Mucosa of stomach (tissue), 1 donor: Measurements from ENCODE around the gene PAX7.

ENCODE experiments used
- H3K27me3 ChIP-seq: one replicate; pipeline ENCODE4 v1.7.0; 2013; ENCODE audit warnings: mild to moderate bottlenecking, low read length; ENCODE audit not compliant: control insufficient read depth, insufficient read depth
- H3K36me3 ChIP-seq: one replicate; pipeline ENCODE4 v1.7.0; 2013; ENCODE audit warnings: low read length; ENCODE audit not compliant: control insufficient read depth, insufficient read depth
- H3K4me1 ChIP-seq: one replicate; pipeline ENCODE4 v1.7.0; 2013; ENCODE audit warnings: mild to moderate bottlenecking, low read length; ENCODE audit not compliant: control insufficient read depth, insufficient read depth
- H3K4me3 ChIP-seq: one replicate; pipeline ENCODE4 v1.7.0; 2013; ENCODE audit warnings: low read length
- H3K9ac ChIP-seq: one replicate; pipeline ENCODE4 v1.7.0; 2013; ENCODE audit warnings: mild to moderate bottlenecking, low read length, moderate library complexity
- H3K9me3 ChIP-seq: one replicate; pipeline ENCODE4 v1.7.0; 2013; ENCODE audit warnings: mild to moderate bottlenecking, low read length, moderate library complexity; ENCODE audit not compliant: control insufficient read depth
- donor health status: Pancreatic carcinoma.

Gene PAX7

GRCh38 chr1:18710002-18710401, 79.4 kb downstream of the PAX7 start:
- Histone ChIP-seq H3K4me3 (no peak overlapping the region), H3K36me3 (no peaks in the 10 kb centered on the region), H3K4me1 (no peaks in the 10 kb centered on the region), H3K27me3 (peaks cover 17% of the 10 kb centered on the region), H3K9me3 (no peaks in the 10 kb centered on the region), H3K9ac (no peak overlapping the region)

- H3K4me1 ChIP-seq, result no peaks in the 10 kb centered on the region
- H3K9me3 ChIP-seq, result no peaks in the 10 kb centered on the region
- H3K27me3 ChIP-seq, result peaks cover 19% of the 10 kb centered on the region
- H3K9ac ChIP-seq, result no peak overlapping the region
- no peak overlapping the region for H3K4me3 ChIP-seq
- no peaks in the 10 kb centered on the region for H3K36me3 ChIP-seq
Observed at GRCh38 chr1:18711003-18711402, 80.4 kb downstream of the PAX7 start.

GRCh38 chr1:18711536-18712251, 81.0 kb downstream of the PAX7 start:
- H3K36me3 ChIP-seq, result no peaks in the 10 kb centered on the region

GRCh38 chr1:18712252-18712600, 81.6 kb downstream of the PAX7 start:
- Histone ChIP-seq H3K4me3 (no peak overlapping the region), H3K4me1 (no peaks in the 10 kb centered on the region), H3K27me3 (peaks cover 31% of the 10 kb centered on the region)

More at GRCh38 chr1:18711536-18712251, 81.0 kb downstream of the PAX7 start:
- H3K4me1 ChIP-seq, result no peaks in the 10 kb centered on the region
- H3K9ac ChIP-seq, result no peak overlapping the region
- H3K27me3 ChIP-seq, result peaks cover 26% of the 10 kb centered on the region
- no peak overlapping the region for H3K4me3 ChIP-seq
- no peaks in the 10 kb centered on the region for H3K9me3 ChIP-seq

GRCh38 chr1:18714404-18715175, 83.9 kb downstream of the PAX7 start:
- Histone ChIP-seq H3K36me3 (no peaks in the 10 kb centered on the region), H3K4me3 (no peak overlapping the region), H3K27me3 (peaks cover 47% of the 10 kb centered on the region), H3K9ac (no peak overlapping the region), H3K9me3 (no peaks in the 10 kb centered on the region), H3K4me1 (no peaks in the 10 kb centered on the region)

More at GRCh38 chr1:18712252-18712600, 81.6 kb downstream of the PAX7 start:
- no peaks in the 10 kb centered on the region for H3K9me3 ChIP-seq
- no peak overlapping the region for H3K9ac ChIP-seq
- H3K36me3 ChIP-seq, result no peaks in the 10 kb centered on the region

GRCh38 chr1:18716112-18716784, 85.6 kb downstream of the PAX7 start:
- Histone ChIP-seq H3K9me3 (no peaks in the 10 kb centered on the region), H3K4me1 (no peaks in the 10 kb centered on the region), H3K36me3 (no peaks in the 10 kb centered on the region), H3K9ac (no peak overlapping the region), H3K27me3 (peaks cover 64% of the 10 kb centered on the region), H3K4me3 (no peak overlapping the region)

- H3K4me3 ChIP-seq, result no peak overlapping the region
- no peaks in the 10 kb centered on the region for H3K36me3 ChIP-seq
- H3K9me3 ChIP-seq, result no peaks in the 10 kb centered on the region
- H3K9ac ChIP-seq, result no peak overlapping the region
- H3K27me3 ChIP-seq, result peaks cover 71% of the 10 kb centered on the region
- no peaks in the 10 kb centered on the region for H3K4me1 ChIP-seq
Observed at GRCh38 chr1:18716785-18717678, 86.4 kb downstream of the PAX7 start.

- H3K4me1 ChIP-seq, result no peaks in the 10 kb centered on the region
- no peaks in the 10 kb centered on the region for H3K36me3 ChIP-seq
- no peak overlapping the region for H3K4me3 ChIP-seq
- no peak overlapping the region for H3K9ac ChIP-seq
- peaks cover 88% of the 10 kb centered on the region for H3K27me3 ChIP-seq
- no peaks in the 10 kb centered on the region for H3K9me3 ChIP-seq
Observed at GRCh38 chr1:18719786-18720451, 89.3 kb downstream of the PAX7 start.

- Histone ChIP-seq H3K9me3 (no peaks in the 10 kb centered on the region), H3K9ac (no peak overlapping the region), H3K4me3 (no peak overlapping the region), H3K36me3 (no peaks in the 10 kb centered on the region), H3K4me1 (no peaks in the 10 kb centered on the region), H3K27me3 (peaks cover 86% of the 10 kb centered on the region)
Observed at GRCh38 chr1:18721041-18721440, 90.4 kb downstream of the PAX7 start.

GRCh38 chr1:18721776-18722175, 91.1 kb downstream of the PAX7 start:
- Histone ChIP-seq H3K4me1 (no peaks in the 10 kb centered on the region), H3K36me3 (no peaks in the 10 kb centered on the region), H3K27me3 (peaks cover 86% of the 10 kb centered on the region), H3K9ac (no peak overlapping the region), H3K4me3 (no peak overlapping the region), H3K9me3 (no peaks in the 10 kb centered on the region)

GRCh38 chr1:18722270-18722669, 91.6 kb downstream of the PAX7 start:
- no peaks in the 10 kb centered on the region for H3K4me1 ChIP-seq
- no peaks in the 10 kb centered on the region for H3K9me3 ChIP-seq
- no peak overlapping the region for H3K4me3 ChIP-seq
- H3K9ac ChIP-seq, result no peak overlapping the region
- peaks cover 81% of the 10 kb centered on the region for H3K27me3 ChIP-seq
- no peaks in the 10 kb centered on the region for H3K36me3 ChIP-seq
